Measurements from ENCODE around the gene NSUN6.

NSUN6 gene

DNA sequence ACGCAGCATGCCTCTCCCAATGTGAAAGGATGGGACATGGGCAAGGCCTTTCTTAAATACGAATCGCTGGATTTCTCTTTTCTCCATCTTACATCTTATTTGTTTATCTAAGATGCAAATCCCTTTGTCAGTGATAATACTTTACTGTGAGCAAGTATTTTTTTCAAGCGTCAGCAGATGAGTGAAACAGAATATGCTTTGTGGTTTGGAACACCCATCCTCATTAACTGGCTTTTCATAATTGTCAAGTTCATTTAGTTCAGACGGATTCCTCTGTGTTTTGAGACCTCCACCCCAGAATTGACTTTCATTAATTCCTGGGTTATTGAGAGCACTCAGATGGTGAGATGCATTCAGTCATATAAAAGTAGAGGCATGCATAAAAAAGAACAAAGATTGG, 149.8 kb downstream of the NSUN6 start:
- no peak for DNase-seq
- H3K27ac Mint-ChIP-seq = no peak overlapping the region
- H3K4me3 Mint-ChIP-seq = no peak overlapping the region

DNA sequence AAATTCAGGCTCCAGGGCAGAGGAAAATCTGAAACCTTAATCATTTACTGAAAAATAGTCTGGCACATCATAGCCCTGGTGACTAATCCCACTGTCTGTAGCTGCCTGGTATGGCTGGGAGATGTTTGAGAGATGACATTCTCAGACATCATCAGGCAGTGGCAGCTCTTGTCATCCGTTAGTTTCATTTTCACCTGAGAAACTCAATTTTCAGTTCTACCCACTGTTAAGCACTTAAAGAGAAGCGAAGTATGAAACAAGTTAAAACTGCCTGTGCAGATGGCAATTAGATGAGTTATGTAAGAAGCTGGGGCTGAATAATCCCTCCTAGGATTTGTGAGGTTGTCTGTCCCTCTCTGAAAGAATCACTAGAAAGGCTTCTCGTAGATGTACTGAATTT, 150.2 kb downstream of the NSUN6 start:
- Mint-ChIP-seq H3K27me3 (no peaks in the 10 kb centered on the region), H3K4me3 (no peak overlapping the region), H3K9me3 (no peaks in the 10 kb centered on the region), H3K27ac (no peak overlapping the region), H3K4me1 (no peaks in the 10 kb centered on the region), H3K36me3 (no peaks in the 10 kb centered on the region)
- no peak for ATAC-seq (replicated peaks)
- DNase-seq = no peak

More for the DNA sequence above, 149.8 kb downstream of the NSUN6 start:
- no peaks in the 10 kb centered on the region for H3K27me3 Mint-ChIP-seq
- H3K36me3 Mint-ChIP-seq = no peaks in the 10 kb centered on the region
- ATAC-seq (replicated peaks) = no peak
- H3K4me1 Mint-ChIP-seq = no peaks in the 10 kb centered on the region
- no peaks in the 10 kb centered on the region for H3K9me3 Mint-ChIP-seq

DNA sequence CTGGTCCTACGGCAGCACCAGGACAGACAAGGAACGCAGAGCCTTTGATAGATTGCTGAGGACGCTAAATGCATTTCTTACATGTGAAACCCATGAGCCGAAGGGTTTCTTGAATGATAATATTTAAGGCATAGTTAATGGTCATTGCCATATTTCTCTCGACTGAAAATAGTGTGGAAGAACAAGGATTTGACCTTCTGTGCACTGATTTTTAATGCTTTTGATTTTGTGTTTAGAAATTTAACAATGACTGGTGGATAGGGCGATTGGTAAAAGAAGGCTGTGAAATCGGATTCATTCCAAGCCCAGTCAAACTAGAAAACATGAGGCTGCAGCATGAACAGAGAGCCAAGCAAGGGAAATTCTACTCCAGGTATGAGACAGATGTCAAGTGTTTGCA, 150.8 kb downstream of the NSUN6 start:
- H3K27ac Mint-ChIP-seq = no peak overlapping the region
- H3K27me3 Mint-ChIP-seq = no peaks in the 10 kb centered on the region
- no peak overlapping the region for H3K4me3 Mint-ChIP-seq
- H3K9me3 Mint-ChIP-seq = no peaks in the 10 kb centered on the region
- H3K36me3 Mint-ChIP-seq = no peaks in the 10 kb centered on the region
- DNase-seq = no peak
- no peak for ATAC-seq (replicated peaks)
- no peaks in the 10 kb centered on the region for H3K4me1 Mint-ChIP-seq

DNA sequence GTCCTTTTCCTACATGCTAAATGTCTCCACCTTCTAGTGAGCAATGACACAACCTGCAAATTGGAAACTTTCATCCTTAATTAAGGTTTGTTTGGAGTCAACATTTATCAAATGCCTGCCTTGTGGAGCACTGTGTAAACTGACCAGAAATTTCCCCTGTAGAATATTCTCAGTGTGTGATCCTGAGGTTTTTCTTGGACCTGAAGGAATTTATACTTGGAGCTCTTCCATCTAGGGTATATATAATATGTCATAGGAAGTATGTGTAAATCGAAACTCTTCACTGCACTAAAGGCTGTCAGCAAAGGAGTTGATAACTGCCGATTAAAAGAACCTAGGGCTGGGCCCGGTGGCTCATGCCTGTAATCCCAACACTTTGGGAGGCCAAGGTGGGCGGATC, 152.4 kb downstream of the NSUN6 start:
- Mint-ChIP-seq H3K4me3 (no peak overlapping the region), H3K27me3 (no peaks in the 10 kb centered on the region), H3K4me1 (no peaks in the 10 kb centered on the region), H3K36me3 (no peaks in the 10 kb centered on the region), H3K27ac (no peak overlapping the region), H3K9me3 (no peaks in the 10 kb centered on the region)
- DNase-seq = no peak
- no peak for ATAC-seq (replicated peaks)

DNA sequence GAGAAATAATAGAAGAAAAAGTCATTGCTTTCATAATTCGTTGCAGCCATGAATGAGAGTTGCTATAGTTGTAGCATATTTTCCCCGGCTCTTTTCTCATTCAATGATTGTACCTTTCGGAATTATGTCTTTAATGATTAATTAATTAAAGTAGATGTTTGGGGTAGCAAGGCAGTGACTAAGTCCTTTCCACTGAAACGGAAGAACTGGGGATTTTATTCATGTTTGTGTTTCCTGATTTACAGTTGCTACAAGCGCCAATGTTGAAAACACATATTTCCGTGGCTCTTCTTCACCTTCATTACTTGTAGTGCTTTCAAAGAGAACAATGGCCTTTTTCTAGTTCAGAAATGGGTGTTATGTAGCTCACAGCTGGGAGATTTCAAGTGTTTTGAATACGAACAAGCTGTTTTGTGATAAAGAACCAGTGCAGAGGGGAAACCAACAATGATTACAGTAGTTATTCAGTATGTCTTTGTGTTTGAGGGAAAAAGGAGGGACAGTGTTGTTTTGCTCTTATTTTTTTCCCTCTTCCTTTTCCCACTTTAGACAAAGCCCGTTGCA, 153.5 kb downstream of the NSUN6 start:
- H3K27ac Mint-ChIP-seq = no peak overlapping the region
- no peak overlapping the region for H3K4me3 Mint-ChIP-seq
- H3K4me1 Mint-ChIP-seq = no peaks in the 10 kb centered on the region
- DNase-seq (no peak), ATAC-seq (replicated peaks) (no peak)
- H3K27me3 Mint-ChIP-seq = no peaks in the 10 kb centered on the region
- no peaks in the 10 kb centered on the region for H3K36me3 Mint-ChIP-seq
- no peaks in the 10 kb centered on the region for H3K9me3 Mint-ChIP-seq
